ENCODE results near the gene HOXD4. TPM values are rescaled to one million over a fixed set of nuclear protein-coding genes. Genes with fewer than 3 reads are reported as not detected.

Gene HOXD4
- total RNA-seq, 4 donors from 2014 or later = 2.2 to 2.6 TPM; not detected in 2

GRCh38 chr2:176202491-176202890 lies 51.1 kb downstream of the HOXD4 start:
- TF ChIP-seq POLR2A (IDR thresholded peaks at IDR 0.05) = no peak
- no peak for TF ChIP-seq CTCF (IDR thresholded peaks at IDR 0.05)
- DNase-seq (ENCODE audit: low spot score in 2 of 2) = no peak
- intact Hi-C loops (cut with DNase I; ENCODE audit: low total_unique reads) = no loop called here
- WGBS, 2 donors = 81 to 90% methylated on average over 7 of the region's 7 CpGs
- H3K4me3 ChIP-seq (ENCODE audit: low read depth, poor library complexity, severe bottlenecking) = no peak overlapping the region

MicroRNA genes within 50 kb of the gene (microRNA counts, 767-probe panel; counts per million panel counts)
- 7,460 to 8,960 counts per million in 2 donors for microRNA hsa-miR-10b-5p

Small RNA genes within 50 kb of the gene (microRNA-seq; reads per million reads assigned to microRNA genes)
- 16,482 to 21,426 reads per million in 2 donors for gene MIR10B (ENCODE audit: borderline number of aligned reads in 1 of 2, borderline replicate concordance in 2 of 2)

Other genes starting within 250 kb of the HOXD4 start
- gene LNPK, start 149.3 kb upstream of the HOXD4 start, total RNA-seq = 10 to 100 TPM; 19.0 to 26.5 (median 22.1) TPM
- not detected for gene EVX2, start 67.6 kb upstream of the HOXD4 start, total RNA-seq
- under 1 TPM in 1 of 4 donors, not detected in 3; 0.10 TPM for gene HOXD13, start 58.8 kb upstream of the HOXD4 start, total RNA-seq
- under 1 TPM in 1 of 4 donors, not detected in 3; 0.27 TPM for gene HOXD12, start 51.8 kb upstream of the HOXD4 start, total RNA-seq
- under 1 TPM in 1 of 4 donors, not detected in 3; 0.23 TPM for gene HOXD11, start 44.3 kb upstream of the HOXD4 start, total RNA-seq
- 1 to 10 TPM in 2 of 4 donors, under 1 TPM in 1, not detected in 1; 0.29 to 3.1 (median 1.4) TPM for gene HOXD10, start 34.8 kb upstream of the HOXD4 start, total RNA-seq
- 1 to 10 TPM in 3 of 4 donors, under 1 TPM in 1; 0.89 to 5.3 (median 2.1) TPM for gene HOXD9, start 28.8 kb upstream of the HOXD4 start, total RNA-seq
- gene HOXD8, start 21.8 kb upstream of the HOXD4 start, total RNA-seq = 1 to 10 TPM; 2.4 to 8.9 (median 6.0) TPM
- gene HOXD3, start 5.8 kb downstream of the HOXD4 start, total RNA-seq = 1 to 10 TPM in 2 of 4 donors, under 1 TPM in 1, not detected in 1; 0.56 to 3.1 (median 1.7) TPM
- gene HOXD1, start 37.1 kb downstream of the HOXD4 start, total RNA-seq = under 1 TPM in 3 of 4 donors, not detected in 1; 0.23 to 0.55 (median 0.27) TPM
- 10 to 100 TPM; 27.1 to 33.3 (median 29.1) TPM for gene MTX2, start 117.9 kb downstream of the HOXD4 start, total RNA-seq

Data from lower leg skin (tissue), 4 donors.